ENCODE results near the gene RNASEH2B.

RNASEH2B gene

GRCh38 chr13:50940509-50940908, 30.9 kb downstream of the RNASEH2B start:
- no peak for DNase-seq (ENCODE audit: low read depth in 3 of 3)

- no peak for DNase-seq (ENCODE audit: low read depth in 3 of 3)
Observed at GRCh38 chr13:50941146-50941545, 31.6 kb downstream of the RNASEH2B start.

- DNase-seq (ENCODE audit: low read depth in 3 of 3) = no peak
Observed at GRCh38 chr13:50942630-50943311, 33.2 kb downstream of the RNASEH2B start.

- no peak for DNase-seq (ENCODE audit: low read depth in 3 of 3)
Observed at GRCh38 chr13:50945669-50946068, 36.1 kb downstream of the RNASEH2B start.

GRCh38 chr13:50948601-50949000, 39.0 kb downstream of the RNASEH2B start:
- DNase-seq (ENCODE audit: low read depth in 3 of 3) = no peak

GRCh38 chr13:50950849-50951248, 41.3 kb downstream of the RNASEH2B start:
- DNase-seq (ENCODE audit: low read depth in 3 of 3) = no peak

GRCh38 chr13:50951366-50951765, 41.8 kb downstream of the RNASEH2B start:
- no peak for DNase-seq (ENCODE audit: low read depth in 3 of 3)

GRCh38 chr13:50955241-50955640, 45.6 kb downstream of the RNASEH2B start:
- DNase-seq (ENCODE audit: low read depth in 3 of 3) = no peak

GRCh38 chr13:50955798-50956197, 46.2 kb downstream of the RNASEH2B start:
- no peak for DNase-seq (ENCODE audit: low read depth in 3 of 3)

- no peak for DNase-seq (ENCODE audit: low read depth in 3 of 3)
Observed at GRCh38 chr13:50957620-50958019, 48.0 kb downstream of the RNASEH2B start.

GRCh38 chr13:50969691-50970090, 60.1 kb downstream of the RNASEH2B start:
- no peak for DNase-seq (ENCODE audit: low read depth in 3 of 3)

GRCh38 chr13:50970956-50971355, 61.4 kb downstream of the RNASEH2B start:
- DNase-seq (ENCODE audit: low read depth in 3 of 3) = no peak

GRCh38 chr13:50974268-50974667, 64.7 kb downstream of the RNASEH2B start:
- no peak for DNase-seq (ENCODE audit: low read depth in 3 of 3)

GRCh38 chr13:50979187-50979586, 69.6 kb downstream of the RNASEH2B start:
- no peak for DNase-seq (ENCODE audit: low read depth in 3 of 3)

- DNase-seq (ENCODE audit: low read depth in 3 of 3) = no peak
Observed at GRCh38 chr13:50981686-50982085, 72.1 kb downstream of the RNASEH2B start.

- DNase-seq (ENCODE audit: low read depth in 3 of 3) = no peak
Observed at GRCh38 chr13:50989476-50989875, 79.9 kb downstream of the RNASEH2B start.

GRCh38 chr13:50990065-50990817, 80.7 kb downstream of the RNASEH2B start:
- DNase-seq (ENCODE audit: low read depth in 3 of 3) = no peak

- DNase-seq (ENCODE audit: low read depth in 3 of 3) = no peak
Observed at GRCh38 chr13:50990818-50991506, 81.4 kb downstream of the RNASEH2B start.

- no peak for DNase-seq (ENCODE audit: low read depth in 3 of 3)
Observed at GRCh38 chr13:50991579-50992521, 82.3 kb downstream of the RNASEH2B start.

- DNase-seq (ENCODE audit: low read depth in 3 of 3) = no peak
Observed at GRCh38 chr13:50993371-50993770, 83.8 kb downstream of the RNASEH2B start.

- no peak for DNase-seq (ENCODE audit: low read depth in 3 of 3)
Observed at GRCh38 chr13:50993934-50994333, 84.3 kb downstream of the RNASEH2B start.

GRCh38 chr13:50994651-50995050, 85.1 kb downstream of the RNASEH2B start:
- no peak for DNase-seq (ENCODE audit: low read depth in 3 of 3)
